CD4-positive, alpha-beta T cell treated with Interleukin-21 for 1 hour (primary cell): ENCODE measurements around the gene RFC5.
"Not testable (repeated sequence)": the region's sequence is repeated elsewhere in the genome, so short reads cannot be mapped to it uniquely, and the experiment has no call there.

Source experiments
- DNase-seq: peaks from one replicate; pipeline ENCODE4 v3.0.0-alpha.2; 2020

RFC5 gene

DNA sequence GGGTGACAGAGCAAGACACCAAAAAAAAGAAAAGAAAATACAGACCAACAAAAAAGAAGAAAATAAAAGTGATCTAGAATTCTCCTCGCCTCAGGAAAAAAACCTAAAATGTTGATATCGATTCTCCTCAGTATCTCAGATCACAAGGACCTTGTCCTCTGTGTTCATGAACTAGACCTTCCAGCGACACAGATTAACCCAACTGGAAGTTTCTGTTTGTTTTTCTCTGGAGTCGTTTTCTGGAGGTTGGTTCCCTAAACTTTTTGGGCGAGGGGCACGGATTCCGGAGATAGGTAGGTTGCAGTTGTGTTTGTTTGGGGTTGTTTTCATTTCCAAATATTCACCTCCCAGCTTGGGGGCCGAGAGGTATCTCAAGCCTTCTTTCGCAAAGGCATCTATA, 559 bp upstream of the RFC5 start:
- no peak for DNase-seq

DNA sequence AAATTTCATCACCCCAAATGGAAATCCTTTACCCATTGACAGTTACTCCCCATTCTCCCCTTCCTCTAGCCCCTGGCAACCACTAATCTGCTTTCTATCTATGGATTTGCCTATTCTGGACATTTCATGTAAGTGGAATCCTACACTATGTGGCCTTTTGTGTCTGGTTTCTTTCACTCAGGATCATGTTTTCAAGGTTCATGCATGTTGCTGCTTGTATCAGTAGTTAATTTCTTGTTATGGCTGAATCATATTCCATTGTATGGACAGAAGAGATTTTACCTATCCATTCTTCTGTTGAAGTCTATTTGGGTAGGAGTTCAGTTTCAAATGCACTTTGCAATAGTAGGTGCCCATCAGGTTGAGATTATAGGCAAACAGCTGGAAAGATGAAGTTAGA, 1.4 kb downstream of the RFC5 start:
- no peak for DNase-seq

DNA sequence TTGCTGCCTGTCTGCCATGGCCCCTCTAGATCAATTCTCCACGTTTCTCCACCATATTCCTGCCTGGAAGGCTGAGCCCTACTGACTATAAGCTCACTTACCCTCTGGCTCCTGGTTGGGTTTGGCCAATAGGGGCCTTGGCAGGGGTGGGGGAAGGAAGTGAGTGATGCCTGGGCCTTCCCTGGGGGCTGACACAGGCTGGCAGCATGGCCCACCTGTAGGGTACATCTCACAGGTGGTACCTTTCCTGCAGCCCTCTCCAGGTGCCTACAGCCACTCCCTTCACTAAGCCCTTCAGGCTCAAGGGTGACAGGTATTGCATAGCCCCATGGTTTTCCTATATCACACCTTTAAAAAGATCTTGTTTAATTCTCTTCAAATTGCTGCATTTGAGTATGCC, 3.5 kb downstream of the RFC5 start:
- no peak for DNase-seq

DNA sequence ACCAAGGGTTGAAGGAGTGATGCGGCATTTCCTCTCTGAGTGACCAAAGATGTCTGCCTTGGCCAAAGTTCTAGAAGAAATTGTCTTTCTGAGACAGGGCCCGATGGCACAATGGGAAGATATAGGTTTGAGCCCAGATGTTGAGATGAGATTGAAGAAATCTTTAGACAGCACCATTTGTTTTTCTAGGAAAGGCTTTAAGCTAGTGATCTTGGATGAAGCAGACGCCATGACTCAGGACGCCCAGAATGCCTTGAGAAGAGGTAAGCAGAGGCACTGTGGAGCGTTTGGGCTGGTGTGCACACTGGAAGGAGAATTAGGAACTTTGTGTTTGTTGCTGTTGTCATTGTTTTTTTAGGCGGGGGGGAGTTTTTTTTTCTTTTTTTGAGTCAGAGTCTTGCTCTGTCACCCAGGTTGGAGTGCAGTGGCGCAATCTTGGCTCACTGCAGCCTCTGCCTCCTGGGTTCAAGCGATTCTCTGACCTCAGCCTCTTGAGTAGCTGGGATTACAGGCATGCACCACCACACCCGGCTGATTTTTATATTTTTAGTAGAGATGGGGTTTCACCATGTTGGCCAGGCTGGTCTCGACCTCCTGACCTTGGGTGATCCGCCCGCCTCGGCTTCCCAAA, 5.7 kb downstream of the RFC5 start:
- DNase-seq: not testable (repeated sequence)

DNA sequence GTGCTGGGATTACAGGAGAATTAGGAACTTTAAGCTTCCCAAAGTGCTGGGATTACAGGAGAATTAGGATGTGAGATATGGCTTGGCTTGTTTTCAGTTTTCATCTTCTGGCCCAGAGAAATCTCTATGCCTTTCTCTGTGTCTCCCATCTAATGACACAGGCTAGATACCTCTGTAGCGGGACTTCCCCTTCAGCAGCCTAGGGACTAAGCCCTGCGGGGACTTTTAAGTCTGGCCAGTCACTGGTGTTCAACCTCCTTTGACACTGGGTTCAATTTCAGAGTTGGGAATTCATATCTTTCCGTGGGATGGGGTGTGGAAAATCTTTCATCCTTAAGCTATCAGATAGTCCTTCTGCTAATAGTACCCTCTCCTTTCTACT, 6.2 kb downstream of the RFC5 start:
- DNase-seq: no peak

DNA sequence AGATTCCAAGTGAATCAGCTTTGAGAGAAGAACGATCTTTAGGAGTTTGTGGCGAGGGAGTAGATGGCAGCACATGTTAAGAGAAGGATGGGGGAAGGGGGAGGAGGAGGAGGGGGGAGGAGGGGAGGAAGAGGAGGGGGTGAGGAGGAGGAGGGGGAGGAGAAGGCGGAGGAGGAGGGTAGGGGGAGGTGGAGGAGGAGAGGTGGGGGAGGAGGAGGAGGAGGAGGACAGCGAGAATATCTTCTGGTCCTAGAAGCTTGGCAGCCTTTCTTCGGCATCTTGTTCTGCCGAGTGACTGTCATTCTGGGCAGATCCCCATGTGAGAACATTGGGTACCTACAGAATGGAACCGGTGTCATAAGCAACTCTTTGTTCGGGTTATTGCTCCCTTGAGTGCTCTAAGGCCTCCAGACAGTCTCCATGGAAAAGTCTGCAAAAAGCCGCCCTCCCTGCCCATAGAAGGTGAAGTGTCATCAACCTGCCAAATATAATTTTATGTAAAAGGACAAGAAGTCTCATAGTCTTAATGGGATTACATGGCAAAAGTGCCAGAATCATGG, 6.9 kb downstream of the RFC5 start:
- DNase-seq: no peak

DNA sequence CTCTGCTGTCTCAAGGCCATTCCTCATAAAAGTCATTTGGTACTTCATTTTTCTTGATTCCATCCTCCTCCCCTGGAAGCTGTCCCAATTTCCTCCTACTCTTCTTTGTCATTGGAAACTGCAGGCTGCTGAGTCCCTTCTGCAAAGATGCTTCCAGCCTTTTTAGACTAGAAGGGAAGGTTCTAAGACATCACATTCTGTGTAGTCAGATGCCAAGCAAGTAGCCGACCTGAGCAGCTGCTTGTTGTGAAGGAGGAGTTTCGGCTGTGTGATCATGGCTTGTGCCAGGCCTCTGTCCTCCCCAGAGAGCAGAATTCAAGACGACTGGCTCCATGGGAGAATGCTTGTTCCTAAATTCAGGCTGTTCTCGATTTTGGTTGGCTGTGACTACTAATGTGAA, 8.7 kb downstream of the RFC5 start:
- no peak for DNase-seq

DNA sequence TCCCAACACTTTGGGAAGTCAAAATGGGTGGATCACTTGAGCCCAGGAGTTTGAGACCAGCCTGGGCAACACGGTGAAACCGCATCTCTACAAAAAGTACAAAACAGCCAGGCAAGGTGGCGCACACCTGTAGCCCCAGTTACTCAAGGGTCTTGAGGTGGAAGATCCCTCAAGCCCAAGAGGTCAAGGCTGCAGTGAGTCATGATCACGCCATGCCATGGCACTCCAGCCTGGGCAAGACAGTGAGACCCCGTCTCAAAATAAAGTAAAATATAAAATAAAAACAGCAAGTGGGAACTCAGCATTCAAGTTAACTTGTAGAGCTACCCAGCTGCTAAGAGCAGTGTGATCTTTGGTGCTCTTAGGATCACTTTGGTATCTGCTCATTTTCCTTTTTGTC, 12.7 kb downstream of the RFC5 start:
- DNase-seq: no peak

DNA sequence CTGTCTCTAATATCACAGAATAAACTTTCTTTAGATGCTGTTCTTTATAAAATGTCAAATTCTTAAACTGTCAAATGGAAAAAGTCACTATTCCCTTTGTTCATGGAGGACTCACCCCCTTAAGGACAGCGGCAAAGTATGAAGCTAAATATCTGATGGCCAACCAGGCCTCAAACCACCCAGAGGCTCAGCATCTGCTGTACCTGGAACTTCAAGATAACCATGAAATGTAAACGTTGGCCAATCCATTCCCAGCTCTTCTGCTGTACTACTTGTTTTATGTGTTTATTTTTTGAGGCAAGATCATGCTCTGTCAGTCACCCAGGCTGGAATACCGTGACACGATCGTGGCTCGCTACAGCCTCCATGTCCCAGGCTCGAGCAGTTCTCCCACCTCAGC, 15.7 kb downstream of the RFC5 start:
- no peak for DNase-seq

DNA sequence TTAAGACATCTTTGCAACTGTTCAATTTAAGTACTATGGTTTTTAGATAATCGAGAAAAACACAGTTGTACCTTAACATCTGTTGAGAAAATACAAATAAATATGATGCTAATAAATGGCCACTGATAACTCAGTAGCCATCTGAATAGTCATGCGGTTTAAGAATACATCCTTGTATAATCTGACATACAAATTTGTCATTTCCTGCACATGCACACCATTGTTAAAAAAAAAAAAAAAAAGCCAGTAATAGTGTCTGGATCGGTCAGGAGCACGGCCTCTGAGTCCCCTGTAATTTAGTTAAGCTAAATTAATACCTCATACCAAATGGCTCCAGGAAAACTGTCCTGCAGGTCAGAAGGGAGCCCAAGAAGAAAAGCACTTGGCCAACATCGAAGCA, 16.8 kb downstream of the RFC5 start:
- no peak for DNase-seq

DNA sequence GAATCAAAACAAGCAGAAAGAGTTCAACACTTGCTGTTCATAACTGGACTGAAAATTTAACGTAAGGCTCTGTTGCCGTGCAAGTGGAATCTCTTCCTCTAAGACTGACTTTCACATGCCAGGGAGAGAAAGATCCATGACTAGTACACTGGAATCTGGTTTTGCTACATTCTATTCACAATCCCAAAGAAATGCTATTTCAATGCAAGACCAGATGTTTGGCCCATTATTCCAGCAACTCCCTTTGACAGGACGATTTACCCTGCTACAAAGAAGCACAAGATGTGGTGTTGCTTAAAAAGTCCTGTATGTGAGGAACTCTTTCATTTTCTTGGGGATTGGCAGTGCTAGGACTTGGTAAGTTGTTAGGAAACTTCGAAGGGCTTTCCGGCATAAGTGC, 17.4 kb downstream of the RFC5 start:
- no peak for DNase-seq

DNA sequence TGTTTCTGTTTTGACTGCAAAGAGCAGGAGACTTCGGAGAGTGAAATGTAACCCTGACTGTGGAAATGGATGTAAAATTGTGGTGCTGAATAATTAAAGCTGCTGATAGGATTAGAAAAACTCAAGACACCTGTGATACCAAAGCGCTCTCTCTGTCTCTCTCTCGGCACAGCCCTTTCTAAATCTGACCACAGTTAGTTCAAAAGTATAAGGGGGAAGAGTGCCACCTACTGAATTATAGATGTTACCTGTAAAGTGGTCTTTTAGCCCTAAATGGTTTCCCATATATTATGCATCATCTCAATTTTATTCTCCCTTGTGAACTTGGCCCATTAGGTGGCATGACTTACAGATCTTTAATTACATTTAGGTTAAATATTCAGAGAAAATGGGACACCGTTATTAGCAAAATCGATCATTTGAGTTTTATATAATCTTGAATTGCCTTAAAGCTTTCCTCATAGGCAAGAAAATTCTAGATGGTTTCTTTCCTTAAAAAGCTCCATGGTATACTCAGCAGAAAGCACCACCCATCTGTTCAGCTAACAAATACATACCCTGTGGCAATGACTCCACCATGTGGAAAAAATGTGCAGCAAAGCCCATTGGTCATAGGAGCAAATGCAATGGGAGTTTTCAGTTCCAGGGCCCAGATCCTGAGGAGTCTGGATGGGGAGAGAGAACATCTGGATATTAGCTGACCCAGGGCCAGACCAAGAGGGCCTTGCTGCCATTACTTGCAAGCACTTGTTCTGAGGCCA, 18.1 kb downstream of the RFC5 start:
- no peak for DNase-seq

DNA sequence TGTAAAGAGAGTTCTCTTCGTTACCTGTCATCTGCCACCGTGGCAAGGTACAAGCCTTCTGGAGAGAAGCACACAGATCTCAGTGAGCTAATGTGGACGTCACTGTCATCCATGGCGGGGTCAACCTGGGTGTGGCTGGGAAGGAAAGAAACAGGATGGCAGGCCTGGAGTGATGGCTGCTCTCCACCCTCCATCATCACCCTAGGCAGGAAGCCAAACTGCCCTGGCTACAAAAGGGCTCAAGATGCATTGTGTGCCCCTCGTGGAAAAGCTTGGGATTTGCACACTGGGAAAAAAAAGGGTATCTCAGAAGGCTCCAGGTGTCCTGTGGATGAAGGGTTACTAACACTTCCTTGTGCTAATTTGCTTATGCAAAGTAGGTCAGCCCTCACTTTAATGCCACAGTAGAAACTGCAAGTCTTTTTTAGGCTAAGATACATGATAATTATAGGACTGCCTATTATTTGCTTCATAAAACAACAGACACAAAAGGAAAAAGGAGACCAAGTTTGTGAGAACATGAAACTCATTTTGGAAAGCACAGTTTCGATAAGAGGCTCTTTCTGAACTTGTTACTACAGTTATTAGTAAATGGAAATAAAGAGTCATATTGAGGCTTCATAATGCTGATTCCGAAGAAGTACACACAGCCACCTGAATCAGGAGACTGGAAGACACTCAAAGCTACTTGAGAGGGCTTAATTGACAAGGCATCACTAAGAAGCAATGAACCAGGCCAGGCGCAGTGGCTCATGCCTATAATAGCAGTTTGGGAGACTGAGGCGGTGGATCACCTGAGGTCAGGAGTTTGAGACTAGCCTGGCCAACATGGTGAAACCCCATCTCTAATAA, 18.9 kb downstream of the RFC5 start:
- DNase-seq: no peak

DNA sequence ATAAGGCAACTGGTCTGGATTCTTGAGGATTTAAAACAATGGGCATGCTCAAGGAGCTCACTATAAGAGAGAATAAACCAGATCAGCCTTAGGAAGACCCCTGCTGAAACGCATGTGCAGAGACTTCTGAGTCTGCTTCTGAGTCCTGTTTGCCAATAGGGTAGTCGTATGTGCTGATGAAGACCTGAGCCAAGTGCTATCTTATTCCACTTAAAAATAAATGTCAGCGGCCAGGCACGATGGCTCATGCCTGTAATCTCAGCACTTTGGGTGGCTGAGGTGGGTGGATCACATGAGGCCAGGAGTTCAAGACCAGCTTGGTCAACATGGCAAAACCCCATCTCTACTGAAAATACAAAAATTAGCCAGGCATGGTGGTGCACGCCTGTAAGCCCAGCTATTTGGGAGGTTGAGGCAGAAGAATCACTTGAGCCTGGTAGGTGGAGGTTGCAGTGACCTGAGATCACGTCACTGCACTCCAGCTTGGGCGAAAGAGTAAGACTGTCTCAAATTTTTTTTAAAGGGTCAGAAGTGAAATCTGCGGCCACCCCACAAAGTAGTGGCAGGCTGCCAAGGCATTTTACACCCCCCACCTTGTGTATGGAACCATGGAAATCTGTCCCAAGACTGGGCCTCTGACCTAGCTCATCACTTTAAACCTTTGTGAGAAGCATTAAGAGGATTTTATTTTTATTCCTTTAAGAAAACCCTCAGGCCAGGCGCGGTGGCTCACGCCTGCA, 20.3 kb downstream of the RFC5 start:
- no peak for DNase-seq

DNA sequence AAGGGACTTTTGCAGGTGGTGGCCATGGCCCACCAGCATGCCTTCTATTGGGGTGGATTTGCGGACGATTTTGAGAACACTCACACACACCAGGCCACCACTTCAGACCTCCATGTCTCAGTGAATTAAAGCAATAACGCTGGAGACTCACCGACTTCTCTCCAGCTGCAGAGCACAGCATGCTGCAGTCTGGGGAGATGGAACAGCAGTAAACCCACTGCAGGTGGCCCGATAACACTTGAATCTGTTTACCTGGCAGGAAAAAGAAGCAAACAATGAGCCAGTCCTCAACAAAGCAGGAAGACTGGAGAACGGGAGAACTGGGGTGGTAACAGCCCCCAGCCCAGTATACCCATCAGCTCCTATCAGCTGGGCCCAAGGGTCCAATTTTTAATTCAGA, 21.6 kb downstream of the RFC5 start:
- no peak for DNase-seq

DNA sequence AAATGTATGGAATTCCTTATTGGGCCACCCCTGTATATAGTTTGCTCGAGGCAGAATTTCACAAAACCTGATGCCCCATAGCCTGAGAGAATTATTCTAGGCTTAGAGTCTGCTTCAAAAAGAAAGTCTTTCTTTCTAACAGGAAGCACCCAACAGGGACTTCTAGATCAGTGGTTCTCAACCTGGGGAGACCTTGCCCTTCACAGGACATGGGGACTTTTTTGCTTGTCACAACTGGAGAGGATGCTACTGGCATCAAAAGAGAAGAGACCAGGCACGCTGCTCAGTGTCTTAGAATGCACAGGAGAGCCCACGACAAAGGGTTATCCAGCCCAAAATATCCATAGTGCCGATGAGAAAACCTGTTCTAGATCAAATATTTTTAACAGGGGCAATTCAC, 25.6 kb downstream of the RFC5 start:
- no peak for DNase-seq

DNA sequence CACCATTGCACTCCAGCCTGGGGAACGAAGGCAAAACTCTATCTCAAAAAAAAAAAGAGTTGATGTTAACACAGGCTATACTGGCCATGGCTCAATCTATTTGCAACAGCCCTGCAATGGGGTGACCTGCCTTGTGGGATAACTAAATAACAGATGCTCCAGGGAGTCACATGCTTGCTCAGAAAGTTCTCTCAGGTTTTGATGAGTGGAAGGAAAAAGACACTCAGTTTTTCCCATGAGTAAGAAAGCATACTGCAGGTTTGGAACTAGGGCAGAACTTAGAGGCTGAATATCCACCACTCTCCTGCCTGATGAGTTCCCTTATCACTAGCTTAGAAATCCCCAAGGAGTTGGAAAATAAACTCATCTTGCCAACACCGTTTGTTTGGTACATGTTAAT, 27.6 kb downstream of the RFC5 start:
- no peak for DNase-seq

DNA sequence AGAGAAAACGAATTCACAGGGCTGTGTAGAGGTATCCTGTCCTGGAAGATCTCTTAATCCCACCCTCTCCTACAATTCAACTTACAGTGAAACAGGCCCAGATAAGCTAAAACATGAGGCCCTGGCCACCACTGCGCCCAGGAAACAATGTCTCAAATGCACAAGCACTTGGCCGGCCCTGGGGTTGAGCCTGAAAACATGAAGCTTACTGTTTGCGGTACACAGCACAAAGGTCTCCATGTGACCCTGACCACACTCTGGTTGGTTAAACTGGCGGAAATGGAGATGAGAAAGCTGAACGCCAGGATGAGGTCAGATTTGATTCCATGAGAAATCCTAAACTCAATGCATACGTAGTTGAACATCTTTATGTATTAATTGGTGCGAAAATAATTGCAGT, 28.1 kb downstream of the RFC5 start:
- DNase-seq: no peak

DNA sequence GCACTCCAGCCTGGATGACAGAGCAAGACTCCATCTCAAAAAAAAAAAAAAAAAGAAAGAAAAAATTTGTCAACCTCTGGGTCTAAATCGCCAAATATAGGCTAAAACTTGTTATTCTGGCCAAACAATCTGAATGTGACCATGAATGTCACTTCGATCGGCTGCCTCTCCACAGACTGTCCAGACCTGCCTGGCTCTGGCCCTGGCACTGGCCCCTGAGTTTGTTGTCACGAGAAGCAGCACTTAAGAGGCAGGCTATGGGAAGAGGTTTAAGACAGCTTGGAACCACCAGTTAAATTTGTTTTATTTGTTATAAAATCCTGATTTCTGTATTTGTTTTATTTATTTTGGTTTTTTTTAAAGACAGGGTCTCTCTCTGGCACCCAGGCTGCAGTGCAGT, 29.9 kb downstream of the RFC5 start:
- DNase-seq: no peak

DNA sequence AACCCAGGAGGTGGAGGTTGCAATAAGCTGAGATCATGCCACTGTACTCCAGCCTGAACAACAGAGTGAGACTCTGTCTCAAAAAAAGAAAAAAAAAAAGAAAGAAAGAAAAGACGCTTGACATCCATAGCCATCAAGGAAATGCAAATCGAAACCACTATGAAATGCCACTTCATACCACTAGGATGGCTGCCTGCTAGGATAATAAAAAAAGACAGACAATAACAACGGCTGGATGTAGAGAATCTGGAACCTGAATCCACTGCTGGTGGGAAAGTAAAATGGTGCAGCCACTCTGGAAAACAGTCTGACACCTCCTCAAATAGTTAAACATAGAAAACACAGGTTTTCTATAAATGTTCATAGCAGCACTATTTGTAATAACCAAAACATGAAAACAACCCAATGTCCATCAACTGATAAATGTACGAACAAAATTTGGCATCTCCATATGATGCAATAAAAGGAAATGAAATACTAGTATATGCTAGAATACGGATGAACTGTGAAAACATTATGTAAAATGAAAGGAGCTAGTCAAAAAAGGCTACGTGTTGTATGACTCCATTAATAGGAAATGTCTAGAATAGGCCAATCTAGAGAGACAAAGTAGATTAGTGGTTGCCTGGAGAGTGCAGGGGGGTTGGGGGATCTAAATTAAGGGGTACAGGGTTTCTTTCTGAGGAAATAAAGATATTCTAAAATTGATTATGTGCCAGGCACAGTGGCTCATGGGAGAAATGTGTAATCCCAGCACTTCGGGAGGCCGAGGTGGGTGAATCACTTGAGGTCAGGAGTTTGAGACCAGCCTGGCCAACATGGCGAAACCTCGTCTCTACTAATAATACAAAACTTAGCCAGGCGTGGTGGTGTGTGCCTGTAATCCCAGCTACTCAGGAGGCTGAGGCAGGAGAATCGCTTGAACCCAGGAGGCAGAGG, 34.7 kb downstream of the RFC5 start:
- no peak for DNase-seq

DNA sequence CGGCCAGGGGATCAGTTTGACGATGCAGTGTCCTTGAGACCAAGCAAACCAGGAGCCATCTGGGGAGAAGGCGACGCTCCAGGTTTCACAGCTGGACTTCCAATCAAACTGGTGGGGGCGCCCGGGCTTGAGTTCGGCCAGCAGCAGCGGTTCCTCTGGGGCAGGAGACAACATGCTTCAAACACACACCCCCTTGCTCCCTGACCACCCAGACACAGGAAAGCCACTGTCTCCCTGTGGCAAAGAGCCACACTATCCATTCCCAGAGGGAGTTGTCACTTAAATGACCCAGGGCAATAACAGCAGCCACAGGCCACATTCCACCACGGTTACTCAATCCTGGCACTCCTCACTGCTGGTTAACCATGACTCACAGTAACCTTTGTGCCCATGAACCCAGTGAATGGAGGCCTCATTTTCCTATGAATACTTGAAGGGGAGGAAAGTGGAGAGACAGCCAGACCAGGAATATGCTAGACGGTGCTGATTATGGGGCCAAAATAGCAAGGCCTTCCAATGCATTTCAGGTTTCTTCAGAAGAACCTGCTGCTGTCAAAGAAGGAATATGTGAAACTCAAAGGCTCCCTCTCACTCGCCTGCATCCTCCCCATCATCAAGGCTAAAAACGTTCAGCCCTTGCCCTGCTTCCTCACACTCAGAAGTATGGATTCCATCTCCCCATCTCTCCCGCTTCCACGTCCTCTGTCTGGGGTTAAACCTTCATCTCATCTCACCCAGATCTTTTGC, 36.0 kb downstream of the RFC5 start:
- no peak for DNase-seq
